SH-SY5Y (cell line): ENCODE results near the gene IQGAP1.

Experiments used
- GATA2 ChIP-seq: IDR thresholded peaks from 2 replicates; pipeline ENCODE4 v1.6.1; 2011; ENCODE audit warnings: mild to moderate bottlenecking, low read depth, low read length
- GATA3 ChIP-seq: IDR thresholded peaks from 2 replicates; pipeline ENCODE4 v1.6.1; 2011; ENCODE audit warnings: low read depth, mild to moderate bottlenecking, low read length, moderate library complexity

DNA sequence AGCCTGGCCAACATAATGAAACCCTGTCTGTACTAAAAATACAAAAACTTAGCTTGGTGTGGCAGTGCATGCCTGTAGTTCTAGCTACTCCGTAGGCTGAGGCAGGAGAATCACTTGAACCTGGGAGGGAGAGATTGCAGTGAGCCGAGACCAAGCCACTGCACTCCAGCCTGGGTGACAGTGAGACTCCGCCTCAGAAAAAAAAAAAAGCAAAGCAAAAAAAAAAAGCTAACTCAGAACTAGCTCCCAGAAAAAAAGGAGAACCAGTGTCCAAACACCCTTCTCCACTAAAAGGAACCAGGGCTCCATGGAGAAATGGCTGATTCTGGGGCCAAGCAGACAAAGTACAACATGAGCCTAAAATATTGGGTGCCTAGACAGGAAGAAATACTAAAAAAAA, 124.9 kb downstream of the IQGAP1 start:
- TF ChIP-seq GATA3 (no peak), GATA2 (no peak)
